ENCODE measurements around the gene BICD1. TPM values are rescaled to one million over a fixed set of nuclear protein-coding genes. Genes with fewer than 3 reads are reported as not detected.

Gene BICD1
- total RNA-seq, 1 donor from 2014 or later = 49.5 TPM

GRCh38 chr12:32292151-32292550 is 185.5 kb downstream of the BICD1 start:
- Mint-ChIP-seq H3K4me1 (no peaks in the 10 kb centered on the region), H3K36me3 (ENCODE audit: low read depth) (peaks cover 3% of the 10 kb centered on the region), H3K27me3 (ENCODE audit: low read depth) (no peaks in the 10 kb centered on the region), H3K9me3 (peaks cover 3% of the 10 kb centered on the region), H3K27ac (ENCODE audit: unreplicated experiment) (peak overlapping the region; percentile 39), H3K4me3 (no peak overlapping the region)
- no peak for TF ChIP-seq CTCF (conservative IDR thresholded peaks at IDR 0.05)
- DNase-seq (ENCODE audit: low read depth, low spot score) = no peak

GRCh38 chr12:32293808-32294419 is 187.3 kb downstream of the BICD1 start:
- TF ChIP-seq CTCF (conservative IDR thresholded peaks at IDR 0.05) = peak; percentile 48
- Mint-ChIP-seq H3K4me1 (no peaks in the 10 kb centered on the region), H3K36me3 (ENCODE audit: low read depth) (peaks cover 3% of the 10 kb centered on the region), H3K27ac (ENCODE audit: unreplicated experiment) (no peak overlapping the region), H3K4me3 (no peak overlapping the region), H3K9me3 (peaks cover 2% of the 10 kb centered on the region), H3K27me3 (ENCODE audit: low read depth) (no peaks in the 10 kb centered on the region)
- DNase-seq (ENCODE audit: low read depth, low spot score) = no peak

GRCh38 chr12:32296567-32296966 is 189.9 kb downstream of the BICD1 start:
- TF ChIP-seq CTCF (conservative IDR thresholded peaks at IDR 0.05) = no peak
- DNase-seq (ENCODE audit: low read depth, low spot score) = no peak
- peaks cover 4% of the 10 kb centered on the region for H3K4me1 Mint-ChIP-seq
- no peak overlapping the region for H3K27ac Mint-ChIP-seq (ENCODE audit: unreplicated experiment)
- no peaks in the 10 kb centered on the region for H3K27me3 Mint-ChIP-seq (ENCODE audit: low read depth)
- H3K4me3 Mint-ChIP-seq = no peak overlapping the region
- H3K9me3 Mint-ChIP-seq = no peaks in the 10 kb centered on the region
- peaks cover 8% of the 10 kb centered on the region for H3K36me3 Mint-ChIP-seq (ENCODE audit: low read depth)

- Mint-ChIP-seq H3K36me3 (ENCODE audit: low read depth) (peaks cover 7% of the 10 kb centered on the region), H3K4me3 (no peak overlapping the region), H3K27me3 (ENCODE audit: low read depth) (no peaks in the 10 kb centered on the region), H3K9me3 (peaks cover 2% of the 10 kb centered on the region), H3K27ac (ENCODE audit: unreplicated experiment) (no peak overlapping the region), H3K4me1 (peaks cover 7% of the 10 kb centered on the region)
- DNase-seq (ENCODE audit: low read depth, low spot score) = no peak
- TF ChIP-seq CTCF (conservative IDR thresholded peaks at IDR 0.05) = no peak
Measured at GRCh38 chr12:32298917-32299316, 192.3 kb downstream of the BICD1 start.

- H3K27me3 Mint-ChIP-seq (ENCODE audit: low read depth) = no peaks in the 10 kb centered on the region
- DNase-seq (ENCODE audit: low read depth, low spot score) = no peak
- no peak overlapping the region for H3K27ac Mint-ChIP-seq (ENCODE audit: unreplicated experiment)
- no peak for TF ChIP-seq CTCF (conservative IDR thresholded peaks at IDR 0.05)
- peaks cover 10% of the 10 kb centered on the region for H3K36me3 Mint-ChIP-seq (ENCODE audit: low read depth)
- H3K4me3 Mint-ChIP-seq = no peak overlapping the region
- H3K4me1 Mint-ChIP-seq = peaks cover 7% of the 10 kb centered on the region
- peaks cover 2% of the 10 kb centered on the region for H3K9me3 Mint-ChIP-seq
Measured at GRCh38 chr12:32301216-32301615, 194.6 kb downstream of the BICD1 start.
